Stimulated activated CD4-positive, alpha-beta T cell treated with anti-CD3 and anti-CD28 coated beads, Interleukin-12 subunit alpha, Interleukin-12 subunit beta, amount 100 ng/mL, for 48 hours (primary cell): ENCODE results near the gene DDX10.

Source experiments
- DNase-seq, 3 donors: peaks; one replicate each; pipeline ENCODE4 v3.0.0-alpha.2; 2020; ENCODE audit warnings: low read depth in 2 of 3, low spot score in 1 of 3

The DDX10 gene

GRCh38 chr11:108654994-108655631, 9.8 kb upstream of the DDX10 start:
- peak in 1 of 3 donors; percentile 27 for DNase-seq

- no peak for DNase-seq
These were observed 2.2 kb upstream of the DDX10 start for GRCh38 chr11:108662700-108663099.

- DNase-seq: no peak
These were observed 1.6 kb upstream of the DDX10 start for GRCh38 chr11:108663154-108663877.

GRCh38 chr11:108666373-108666772, 1.5 kb downstream of the DDX10 start:
- no peak for DNase-seq

GRCh38 chr11:108669286-108669685, 4.4 kb downstream of the DDX10 start:
- DNase-seq: no peak

- no peak for DNase-seq
These were observed 4.8 kb downstream of the DDX10 start for GRCh38 chr11:108669711-108670110.

GRCh38 chr11:108670451-108670850, 5.6 kb downstream of the DDX10 start:
- no peak for DNase-seq

- DNase-seq: no peak
These were observed 7.2 kb downstream of the DDX10 start for GRCh38 chr11:108672113-108672512.

GRCh38 chr11:108672786-108673185, 7.9 kb downstream of the DDX10 start:
- no peak for DNase-seq

- no peak for DNase-seq
These were observed 14.2 kb downstream of the DDX10 start for GRCh38 chr11:108679045-108679444.

- DNase-seq: no peak
These were observed 15.4 kb downstream of the DDX10 start for GRCh38 chr11:108680271-108680670.

GRCh38 chr11:108685419-108686130, 20.7 kb downstream of the DDX10 start:
- DNase-seq: no peak

- DNase-seq: no peak
These were observed 29.0 kb downstream of the DDX10 start for GRCh38 chr11:108693852-108694251.

GRCh38 chr11:108694846-108695245, 30.0 kb downstream of the DDX10 start:
- DNase-seq: no peak

- DNase-seq: peak; percentile 9 to 32 (median 20)
These were observed 33.1 kb downstream of the DDX10 start for GRCh38 chr11:108697872-108698473.

GRCh38 chr11:108698844-108699642, 34.2 kb downstream of the DDX10 start:
- no peak for DNase-seq

- DNase-seq: no peak
These were observed 39.0 kb downstream of the DDX10 start for GRCh38 chr11:108703916-108704315.

- no peak for DNase-seq
These were observed 40.2 kb downstream of the DDX10 start for GRCh38 chr11:108705061-108705460.

GRCh38 chr11:108708173-108708572, 43.3 kb downstream of the DDX10 start:
- no peak for DNase-seq

- DNase-seq: no peak
These were observed 44.9 kb downstream of the DDX10 start for GRCh38 chr11:108709741-108710140.
